GM18520 (cell line): ENCODE measurements around the gene LETMD1.
"Not testable (repeated sequence)": the region's sequence is repeated elsewhere in the genome, so short reads cannot be mapped to it uniquely, and the experiment has no call there.

Source experiments
- ATAC-seq: cut with Tn5 transposase; IDR thresholded peaks from one replicate; pipeline ENCODE4 v1.9.1; 2021; ENCODE audit not compliant: unreplicated experiment

LETMD1 gene

GRCh38 chr12:51047655-51048540, at the start of gene LETMD1:
Gene LETMD1, plus strand, starts transcription at chr12:51048327. Its CDS starts 30 bp downstream, at chr12:51048357.
- peak; percentile 91 for ATAC-seq

GRCh38 chr12:50999093-50999492, 49.0 kb upstream of the LETMD1 start:
- no peak for ATAC-seq

GRCh38 chr12:51000245-51000644, 47.9 kb upstream of the LETMD1 start:
- ATAC-seq, result no peak

GRCh38 chr12:51001799-51002198, 46.3 kb upstream of the LETMD1 start:
- no peak for ATAC-seq

- ATAC-seq, result no peak
Observed at GRCh38 chr12:51004504-51004903, 43.6 kb upstream of the LETMD1 start.

GRCh38 chr12:51005030-51005429, 43.1 kb upstream of the LETMD1 start:
- no peak for ATAC-seq

- ATAC-seq, result no peak
Observed at GRCh38 chr12:51005671-51006070, 42.5 kb upstream of the LETMD1 start.

GRCh38 chr12:51008329-51009055, 39.6 kb upstream of the LETMD1 start:
- ATAC-seq, result no peak

- no peak for ATAC-seq
Observed at GRCh38 chr12:51009056-51009440, 39.1 kb upstream of the LETMD1 start.

- no peak for ATAC-seq
Observed at GRCh38 chr12:51011955-51012354, 36.2 kb upstream of the LETMD1 start.

- no peak for ATAC-seq
Observed at GRCh38 chr12:51012570-51013236, 35.4 kb upstream of the LETMD1 start.

GRCh38 chr12:51013441-51013840, 34.7 kb upstream of the LETMD1 start:
- no peak for ATAC-seq

GRCh38 chr12:51014467-51014866, 33.7 kb upstream of the LETMD1 start:
- not testable (repeated sequence) for ATAC-seq

GRCh38 chr12:51017452-51017851, 30.7 kb upstream of the LETMD1 start:
- no peak for ATAC-seq

- no peak for ATAC-seq
Observed at GRCh38 chr12:51018956-51019355, 29.2 kb upstream of the LETMD1 start.

GRCh38 chr12:51019927-51020326, 28.2 kb upstream of the LETMD1 start:
- no peak for ATAC-seq

- ATAC-seq, result no peak
Observed at GRCh38 chr12:51020448-51021182, 27.5 kb upstream of the LETMD1 start.

- ATAC-seq, result no peak
Observed at GRCh38 chr12:51021694-51022093, 26.4 kb upstream of the LETMD1 start.

- ATAC-seq, result no peak
Observed at GRCh38 chr12:51023625-51024382, 24.3 kb upstream of the LETMD1 start.

- ATAC-seq, result no peak
Observed at GRCh38 chr12:51025338-51025835, 22.7 kb upstream of the LETMD1 start.
